Esophagus mucosa (tissue), 1 donor: Measurements from ENCODE around the gene NMT1. TPM values are rescaled to one million over a fixed set of nuclear protein-coding genes. Genes with fewer than 3 reads are reported as not detected.

ENCODE experiments used
- ATAC-seq: fragments of 200-7000 bp; cut with Tn5 transposase; one replicate; pipeline ENCODE4 v1.9.1; 2020
- total RNA-seq: library from RNA; stranded (reverse); gene quantifications from one replicate; pipeline ENCODE4 v1.2.4, GENCODE V29; 2023
- donor health status: DM: yes; HTN: yes; CAD: no.

The NMT1 gene
- total RNA-seq, 1 donor from 2014 or later = 63.0 TPM

- no peak for ATAC-seq
These were observed 25.3 kb downstream of the NMT1 start for GRCh38 chr17:45086391-45086790.

DNA sequence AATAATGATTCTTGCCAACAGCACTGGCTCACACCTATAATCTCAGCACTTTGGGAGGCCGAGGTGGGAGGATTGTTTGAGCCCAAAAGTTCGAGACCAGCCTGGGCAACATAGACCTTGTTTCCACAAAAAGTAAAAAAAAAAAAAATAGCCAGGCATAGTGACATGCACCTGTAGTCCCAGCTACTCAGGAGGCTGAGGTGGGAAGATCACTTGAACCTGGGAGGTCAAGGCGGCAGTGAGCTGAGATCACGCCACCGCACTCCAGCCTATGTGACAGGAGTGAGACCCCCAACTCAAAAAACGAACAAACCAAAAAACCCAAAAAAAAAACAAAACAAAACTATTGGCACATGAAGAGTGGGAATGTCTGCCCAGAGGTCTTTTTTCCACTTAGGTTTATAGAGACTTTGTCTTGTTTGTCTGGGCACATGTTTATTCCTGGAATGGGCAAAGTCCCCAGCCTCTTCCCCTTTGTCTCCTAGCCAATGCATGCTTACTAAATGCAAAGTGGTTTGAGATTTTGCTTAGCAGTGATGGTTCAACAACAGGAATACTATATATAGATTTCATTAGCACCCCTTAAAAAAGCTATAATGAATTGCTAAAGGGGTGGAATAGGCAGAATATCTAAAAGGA is 25.9 kb downstream of the NMT1 start:
- no peak for ATAC-seq

DNA sequence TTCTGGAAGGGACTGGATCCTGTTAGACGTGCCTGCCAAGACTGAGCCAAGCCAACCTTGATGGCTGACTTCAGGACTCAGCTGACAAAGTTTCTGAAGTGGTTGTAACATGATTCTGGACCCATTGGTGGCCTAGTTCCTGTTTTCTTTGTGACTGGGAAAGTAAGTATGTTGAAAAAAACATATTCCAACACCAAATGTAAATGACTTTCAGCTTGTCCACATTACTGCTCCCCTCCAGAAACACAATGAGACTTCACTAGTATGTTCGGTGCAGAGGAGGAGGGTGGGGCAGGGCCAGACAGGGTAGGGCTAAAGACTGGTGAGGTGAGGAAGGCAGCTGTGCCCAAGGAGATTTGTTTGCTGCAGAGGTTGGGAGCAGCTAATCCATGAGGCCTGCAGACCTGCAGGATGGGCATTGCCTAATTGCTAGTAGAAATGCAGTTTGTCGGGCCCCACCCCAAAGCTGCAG is 26.4 kb downstream of the NMT1 start:
- ATAC-seq = peak; percentile 97

GRCh38 chr17:45087978-45088377 is 26.9 kb downstream of the NMT1 start:
- no peak for ATAC-seq

- ATAC-seq = no peak
These were observed 27.6 kb downstream of the NMT1 start for GRCh38 chr17:45088741-45089140.

- no peak for ATAC-seq
These were observed 29.6 kb downstream of the NMT1 start for GRCh38 chr17:45090711-45091110.

GRCh38 chr17:45091778-45092425 is 30.8 kb downstream of the NMT1 start:
- peak; percentile 9 for ATAC-seq

DNA sequence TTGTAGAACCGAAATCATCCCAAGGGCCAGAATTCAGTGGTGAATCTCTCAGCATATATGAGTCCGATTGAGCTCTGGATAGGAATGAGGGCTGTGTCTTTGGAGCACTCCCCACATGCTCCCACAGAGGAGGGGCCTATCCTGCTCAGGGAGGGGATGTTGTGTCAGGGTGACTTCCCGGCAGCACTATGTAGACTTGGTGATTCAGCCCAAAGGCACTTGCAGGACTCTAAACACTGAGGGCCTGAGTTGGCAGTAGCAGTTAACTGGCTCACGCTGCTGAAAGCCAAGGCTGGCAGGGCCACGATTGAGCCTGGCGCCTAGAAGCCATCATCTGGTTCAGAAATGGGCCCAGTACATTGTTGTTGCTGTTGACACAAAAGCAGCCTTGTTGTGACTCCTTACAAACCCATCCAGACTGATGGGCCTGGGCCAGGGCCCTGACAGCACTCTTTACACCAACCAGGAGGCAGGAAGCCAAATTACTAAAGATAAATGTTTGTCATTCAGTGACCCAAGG is 31.9 kb downstream of the NMT1 start:
- peak; percentile 94 for ATAC-seq

DNA sequence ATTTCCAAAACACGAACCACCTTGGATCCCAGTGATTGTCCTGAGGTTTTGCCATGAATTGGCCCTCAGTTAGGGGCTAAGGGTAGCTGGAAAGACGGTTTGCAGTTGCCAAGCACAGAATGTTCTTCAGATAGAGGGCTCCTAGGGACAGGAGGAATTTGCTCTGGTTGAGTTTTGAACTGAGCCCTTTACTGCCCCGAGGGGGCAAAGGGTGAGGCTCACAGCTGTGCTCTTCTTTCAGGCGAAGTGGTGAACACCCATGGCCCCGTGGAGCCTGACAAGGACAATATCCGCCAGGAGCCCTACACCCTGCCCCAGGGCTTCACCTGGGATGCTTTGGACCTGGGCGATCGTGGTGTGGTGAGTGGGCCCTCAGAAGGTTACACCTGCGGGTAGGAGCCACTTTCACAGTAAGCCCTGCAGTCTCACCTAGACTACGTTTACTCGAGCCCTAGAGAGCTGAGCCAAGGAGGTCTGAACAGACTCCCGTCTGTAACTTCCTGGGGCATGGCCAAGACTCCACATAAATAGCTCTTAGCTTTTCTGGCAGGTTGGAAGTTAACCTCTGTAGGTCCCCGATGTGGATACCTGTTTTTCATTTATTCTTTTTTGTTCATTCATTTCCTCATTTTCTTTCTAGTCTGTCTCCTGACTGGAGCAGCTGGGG is 32.5 kb downstream of the NMT1 start:
- peak; percentile 11 for ATAC-seq

GRCh38 chr17:45096141-45096540 is 35.0 kb downstream of the NMT1 start:
- ATAC-seq = no peak

GRCh38 chr17:45096926-45097325 is 35.8 kb downstream of the NMT1 start:
- ATAC-seq = no peak

DNA sequence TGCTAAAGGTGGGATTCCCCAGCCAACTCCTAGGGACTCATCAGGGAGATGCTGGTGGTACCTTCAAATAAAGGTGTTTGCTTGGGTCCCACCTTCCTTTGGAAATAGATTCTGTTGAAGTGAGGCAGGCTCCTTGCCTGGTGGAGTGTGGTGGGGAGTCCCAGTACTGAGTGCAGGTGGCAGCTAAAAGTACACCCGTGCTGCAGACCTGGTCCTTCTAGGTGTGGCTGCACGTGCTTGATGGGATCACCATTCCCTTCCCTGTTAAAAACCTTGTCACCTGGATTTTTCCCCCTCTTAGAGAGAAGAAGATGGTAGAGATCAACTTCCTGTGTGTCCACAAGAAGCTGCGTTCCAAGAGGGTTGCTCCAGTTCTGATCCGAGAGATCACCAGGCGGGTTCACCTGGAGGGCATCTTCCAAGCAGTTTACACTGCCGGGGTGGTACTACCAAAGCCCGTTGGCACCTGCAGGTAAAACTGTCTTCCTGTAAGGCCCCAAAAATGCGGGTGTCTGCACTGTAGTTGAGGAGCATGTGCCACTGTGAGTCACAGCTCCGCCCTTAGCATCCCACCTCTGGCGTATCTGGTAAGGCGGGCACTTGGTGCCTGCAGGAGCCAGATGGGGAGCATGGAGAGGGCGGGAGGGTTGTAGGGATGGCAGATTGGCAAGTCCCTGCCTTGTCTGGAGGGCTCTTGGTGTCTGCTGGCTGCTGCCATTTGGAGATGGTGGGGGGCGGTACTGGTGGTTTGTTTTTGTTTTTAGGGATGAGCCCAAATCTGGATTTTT is 37.2 kb downstream of the NMT1 start:
- peak; percentile 19 for ATAC-seq

- peak; percentile 77 for ATAC-seq
These were observed 37.9 kb downstream of the NMT1 start for GRCh38 chr17:45098869-45099616.

GRCh38 chr17:45101546-45101882 is 40.4 kb downstream of the NMT1 start:
- peak; percentile 22 for ATAC-seq

GRCh38 chr17:45101883-45102811 is 41.0 kb downstream of the NMT1 start:
- ATAC-seq = peak; percentile 34

DNA sequence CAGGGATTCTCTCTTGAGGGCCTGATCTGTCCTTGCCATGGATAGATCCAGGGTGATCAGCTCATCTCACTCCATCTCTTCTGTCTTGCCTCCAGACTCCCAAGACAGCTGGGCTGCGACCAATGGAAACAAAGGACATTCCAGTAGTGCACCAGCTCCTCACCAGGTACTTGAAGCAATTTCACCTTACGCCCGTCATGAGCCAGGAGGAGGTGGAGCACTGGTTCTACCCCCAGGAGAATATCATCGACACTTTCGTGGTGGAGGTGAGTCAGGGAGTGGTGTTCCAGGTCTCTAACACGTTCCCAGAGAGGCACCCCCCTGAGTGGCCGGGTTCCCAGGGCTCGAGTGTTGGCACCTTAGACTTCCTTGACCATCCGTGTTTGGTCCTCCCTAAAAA is 41.7 kb downstream of the NMT1 start:
- no peak for ATAC-seq

DNA sequence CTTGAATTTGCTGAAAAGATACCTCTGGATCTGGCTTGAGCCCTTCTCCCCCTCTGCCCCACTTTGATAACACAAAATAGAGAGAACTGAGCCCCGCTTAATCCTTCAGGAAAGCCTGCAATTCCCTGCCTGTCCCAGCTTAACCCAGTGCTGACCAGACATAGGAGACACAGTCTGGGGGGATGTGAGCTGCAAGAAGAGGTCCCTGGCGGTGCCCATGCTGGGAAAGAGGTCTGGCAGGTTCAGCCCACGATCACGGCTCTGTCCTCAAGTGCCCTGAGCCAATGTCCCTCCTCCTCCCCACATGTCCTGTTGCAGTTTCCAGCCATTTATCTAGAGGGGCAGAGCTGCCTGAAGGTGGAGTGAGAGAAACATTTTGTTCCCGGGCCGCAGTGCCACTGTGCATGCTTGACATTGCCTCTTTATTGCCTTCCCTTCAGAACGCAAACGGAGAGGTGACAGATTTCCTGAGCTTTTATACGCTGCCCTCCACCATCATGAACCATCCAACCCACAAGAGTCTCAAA is 42.2 kb downstream of the NMT1 start:
- ATAC-seq = no peak

DNA sequence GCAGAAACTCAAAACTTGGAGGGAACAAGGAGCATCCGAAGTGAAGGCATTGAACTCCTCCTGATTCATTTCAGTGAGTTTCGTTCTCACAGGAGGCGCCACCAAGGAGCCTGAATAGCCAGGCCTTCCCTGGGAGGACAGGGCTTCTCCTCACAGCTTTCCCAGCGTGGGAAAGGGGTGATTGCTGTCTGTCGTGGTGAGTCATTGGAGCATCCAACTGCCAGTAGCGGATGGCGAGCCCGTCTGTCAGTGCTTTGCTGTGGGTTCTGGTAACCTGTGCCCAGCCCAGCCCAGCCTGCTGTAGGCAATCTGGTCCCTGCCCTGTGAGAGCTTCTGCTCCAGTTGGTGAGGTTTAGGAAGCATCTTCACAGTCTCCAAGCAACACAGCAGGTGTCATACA is 42.9 kb downstream of the NMT1 start:
- no peak for ATAC-seq

- ATAC-seq = no peak
These were observed 43.4 kb downstream of the NMT1 start for GRCh38 chr17:45104497-45104896.

DNA sequence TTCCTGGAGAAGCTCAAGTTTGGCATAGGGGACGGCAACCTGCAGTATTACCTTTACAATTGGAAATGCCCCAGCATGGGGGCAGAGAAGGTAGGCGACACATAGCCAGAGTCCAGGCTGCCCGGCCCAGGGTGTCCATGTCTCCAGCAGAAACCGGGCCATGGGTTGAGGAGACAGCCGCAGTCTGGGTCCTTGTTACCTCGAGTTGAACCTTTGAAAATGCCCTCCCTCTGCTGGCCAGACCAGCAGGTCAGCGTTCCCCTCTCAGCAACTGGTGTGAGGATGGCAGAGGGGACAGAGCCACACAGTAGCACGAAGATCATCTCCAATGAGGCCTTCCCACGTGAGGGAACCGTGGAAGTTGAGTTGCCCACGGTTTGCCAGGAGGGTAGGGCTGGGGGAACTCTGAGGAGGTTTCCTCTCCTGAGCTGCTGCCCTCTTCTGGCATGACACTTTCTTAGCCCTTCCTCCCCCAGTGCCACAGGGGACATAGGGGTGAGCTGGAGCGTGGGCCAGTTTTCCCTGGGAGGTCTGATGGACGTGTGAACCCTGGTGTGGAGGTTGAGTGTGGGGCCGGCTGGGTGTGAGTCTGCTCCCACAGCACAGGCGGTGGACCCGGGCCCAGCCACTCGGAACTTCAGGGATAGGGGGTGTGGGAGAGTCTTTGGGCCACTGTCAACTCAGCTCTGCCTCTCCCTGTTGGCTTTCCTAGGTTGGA is 43.9 kb downstream of the NMT1 start:
- ATAC-seq = no peak
